Transverse colon (tissue), 4 donors: ENCODE data around the gene SORL1. TPM values are rescaled to one million over a fixed set of nuclear protein-coding genes. Genes with fewer than 3 reads are reported as not detected.

Experiments used
- DNase-seq: peaks from one replicate; pipeline ENCODE4 v3.0.0-alpha.2; 2019
- H3K27ac ChIP-seq, 4 donors: fragments of 200-600 bp; sonication (generic); 2 replicates each; pipeline ENCODE4 v1.5.1; 2016 to 2018; ENCODE audit warnings: inconsistent platforms in 4 of 4
- H3K27me3 ChIP-seq: fragments of 200-600 bp; sonication (generic); 2 replicates; pipeline ENCODE4 v1.5.1; 2017; ENCODE audit warnings: inconsistent platforms
- H3K36me3 ChIP-seq, 4 donors: fragments of 200-600 bp; sonication (generic); 2 replicates each; pipeline ENCODE4 v1.5.1; 2017 to 2019; ENCODE audit warnings: inconsistent platforms in 4 of 4
- H3K4me1 ChIP-seq, 4 donors: fragments of 200-600 bp; sonication (generic); 2 replicates each; pipeline ENCODE4 v1.5.1; 2017 to 2020; ENCODE audit warnings: inconsistent platforms in 4 of 4
- H3K4me3 ChIP-seq, 4 donors: fragments of 200-600 bp; sonication (generic); 1 replicate in 1 of 4; 2 replicates in 3 of 4; pipeline versions ENCODE4 v1.5.1 to v1.6.1; 2017 to 2019; ENCODE audit warnings: inconsistent platforms in 4 of 4
- H3K9me3 ChIP-seq, 2 donors: fragments of 200-600 bp; sonication (generic); 2 replicates each; pipeline ENCODE4 v1.5.1; 2017 to 2019; ENCODE audit warnings: inconsistent platforms in 2 of 2
- EP300 ChIP-seq: sonication (generic); formaldehyde crosslinking; IDR thresholded peaks from one replicate; pipeline ENCODE4 v1.6.1; 2017; ENCODE audit warnings: antibody characterized with exemption, low read depth
- POLR2A ChIP-seq: fragments of 450-650 bp; IDR thresholded peaks from one replicate; pipeline ENCODE4 v1.6.1; 2016; ENCODE audit warnings: antibody characterized with exemption, mild to moderate bottlenecking, moderate library complexity
- POLR2AphosphoS5 ChIP-seq, 3 donors: sonication (generic); formaldehyde crosslinking; IDR thresholded peaks; one replicate each; pipeline ENCODE4 v1.6.1; 2016; ENCODE audit warnings: antibody characterized with exemption in 3 of 3
- WGBS, 2 donors: methylation state at CpG; one replicate each; pipeline ENCODE4 v1.1.5; 2018; ENCODE audit warnings: low coverage in 1 of 2; 5-methylcytosine and 5-hydroxymethylcytosine counted together
- in situ Hi-C, 4 donors: fragments of 200-750 bp; cut with MboI; loops; one replicate each; pipeline versions ENCODE4 v1.15.0 to v1.15.1; 2017; ENCODE audit warnings: low sequenced_read_pairs in 3 of 4, low pct_ligation_motif_present in 1 of 4, low pct_unique_long_range_greater_than_20kb in 1 of 4
- intact Hi-C: fragments of 100-400 bp; cut with DNase I; formaldehyde crosslinking; loops from one replicate; pipeline ENCODE4 v1.15.1; 2023; ENCODE audit warnings: low total_unique reads
- total RNA-seq, 4 donors: library from RNA; depleted of rRNA; stranded (reverse); fragments of >200 nt; gene quantifications; one replicate each; pipeline ENCODE4 v1.1.0, GENCODE V29; 2016
- TF ChIP-seq, protein P1 (sequence below), 5 experiments: fragments of 200-600 bp in 3 of 5; fragments of 450-650 bp in 2 of 5; sonication (generic) in 3 of 5; IDR thresholded peaks; 1 replicate in 2 of 5; 2 replicates in 3 of 5; pipeline ENCODE4 v1.5.1; 2016 to 2017; ENCODE audit warnings: antibody characterized with exemption in 5 of 5, inconsistent platforms in 3 of 5, mild to moderate bottlenecking in 2 of 5, moderate library complexity in 1 of 5

Gene SORL1
- total RNA-seq, 4 donors from 2014 or later: 81.6 to 338 (median 129) TPM

- peaks cover 0 to 31% (median 1%) of the 10 kb centered on the region in 4 donors for H3K4me1 ChIP-seq
- in situ Hi-C loops: no loop called here
- no peak overlapping the region for H3K4me3 ChIP-seq
- H3K9me3 ChIP-seq: no peaks in the 10 kb centered on the region
- no peaks in the 10 kb centered on the region for H3K27me3 ChIP-seq
- no peaks in the 10 kb centered on the region for H3K36me3 ChIP-seq
- no peak overlapping the region for H3K27ac ChIP-seq
- WGBS, 2 donors: 94% methylated on average over 4 to 9 of the region's 9 CpGs
- TF ChIP-seq POLR2A: no peak
- TF ChIP-seq POLR2AphosphoS5 (IDR thresholded peaks at IDR 0.05): no peak
- TF ChIP-seq, protein P1, sequence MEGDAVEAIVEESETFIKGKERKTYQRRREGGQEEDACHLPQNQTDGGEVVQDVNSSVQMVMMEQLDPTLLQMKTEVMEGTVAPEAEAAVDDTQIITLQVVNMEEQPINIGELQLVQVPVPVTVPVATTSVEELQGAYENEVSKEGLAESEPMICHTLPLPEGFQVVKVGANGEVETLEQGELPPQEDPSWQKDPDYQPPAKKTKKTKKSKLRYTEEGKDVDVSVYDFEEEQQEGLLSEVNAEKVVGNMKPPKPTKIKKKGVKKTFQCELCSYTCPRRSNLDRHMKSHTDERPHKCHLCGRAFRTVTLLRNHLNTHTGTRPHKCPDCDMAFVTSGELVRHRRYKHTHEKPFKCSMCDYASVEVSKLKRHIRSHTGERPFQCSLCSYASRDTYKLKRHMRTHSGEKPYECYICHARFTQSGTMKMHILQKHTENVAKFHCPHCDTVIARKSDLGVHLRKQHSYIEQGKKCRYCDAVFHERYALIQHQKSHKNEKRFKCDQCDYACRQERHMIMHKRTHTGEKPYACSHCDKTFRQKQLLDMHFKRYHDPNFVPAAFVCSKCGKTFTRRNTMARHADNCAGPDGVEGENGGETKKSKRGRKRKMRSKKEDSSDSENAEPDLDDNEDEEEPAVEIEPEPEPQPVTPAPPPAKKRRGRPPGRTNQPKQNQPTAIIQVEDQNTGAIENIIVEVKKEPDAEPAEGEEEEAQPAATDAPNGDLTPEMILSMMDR (IDR thresholded peaks at IDR 0.05): no peak
- no peak for TF ChIP-seq EP300
- intact Hi-C loops: no loop called here
- DNase-seq: no peak
These were observed 6.4 kb downstream of the SORL1 start for GRCh38 chr11:121458551-121458950.

DNA sequence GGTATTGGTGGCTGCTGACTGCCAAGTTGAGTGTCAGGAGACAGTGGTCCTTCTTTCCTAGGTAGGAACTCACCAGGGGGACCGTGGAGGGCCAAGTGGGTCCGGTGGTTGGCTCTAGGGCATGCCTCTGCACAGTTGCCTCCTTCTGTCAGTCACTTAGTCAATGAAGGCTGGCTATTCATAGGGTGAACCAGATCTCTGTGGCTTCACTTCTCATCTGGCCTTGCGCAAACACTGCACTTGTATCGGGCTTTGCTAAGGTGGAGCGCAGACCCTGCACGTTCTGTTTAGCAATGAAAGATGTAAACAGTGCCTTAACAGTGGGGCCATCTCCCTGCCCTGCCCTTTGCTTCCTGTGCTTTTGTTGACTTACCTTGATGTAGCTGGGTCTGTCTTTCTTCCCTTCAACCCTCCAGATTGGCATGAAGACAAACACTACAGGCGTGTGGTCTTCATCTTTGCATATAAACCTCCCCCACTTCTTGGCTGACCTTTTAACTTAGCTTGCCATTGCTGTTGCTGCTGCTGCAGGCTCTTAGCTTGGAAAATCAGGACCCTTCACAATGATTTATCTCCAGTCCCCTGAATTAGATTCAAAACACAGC, 7.4 kb downstream of the SORL1 start:
- in situ Hi-C loops: no loop called here
- Histone ChIP-seq H3K27me3 (no peaks in the 10 kb centered on the region), H3K27ac (peak overlapping the region in 1 of 4 donors; percentile 4), H3K4me3 (no peak overlapping the region), H3K9me3 (no peaks in the 10 kb centered on the region), H3K4me1 (peaks cover 0 to 31% (median 6%) of the 10 kb centered on the region in 4 donors), H3K36me3 (no peaks in the 10 kb centered on the region)
- no peak for DNase-seq
- intact Hi-C loops: no loop called here
- 49 to 67% methylated on average over 3 to 7 of the region's 7 CpGs for whole genome bisulfite sequencing, 2 donors
- TF ChIP-seq, protein P1 (IDR thresholded peaks at IDR 0.05): no peak
- TF ChIP-seq EP300 (no peak), POLR2AphosphoS5 (IDR thresholded peaks at IDR 0.05) (no peak), POLR2A (no peak)

GRCh38 chr11:121460941-121461514, 8.9 kb downstream of the SORL1 start:
- intact Hi-C loops: no loop called here
- no peak for DNase-seq
- peak overlapping the region in 1 of 4 donors; percentile 7 for H3K27ac ChIP-seq

GRCh38 chr11:121461843-121462242, 9.7 kb downstream of the SORL1 start:
- no peak for TF ChIP-seq EP300
- TF ChIP-seq, protein P1 (IDR thresholded peaks at IDR 0.05): no peak
- no peak for TF ChIP-seq POLR2A
- no peak for TF ChIP-seq POLR2AphosphoS5 (IDR thresholded peaks at IDR 0.05)
- no peaks in the 10 kb centered on the region for H3K9me3 ChIP-seq
- no peaks in the 10 kb centered on the region for H3K27me3 ChIP-seq
- intact Hi-C loops (no loop called here), in situ Hi-C loops (no loop called here)
- H3K36me3 ChIP-seq: no peaks in the 10 kb centered on the region
- no peak overlapping the region for H3K27ac ChIP-seq
- 75 to 79% methylated on average over 7 of the region's 7 CpGs for WGBS, 2 donors
- peaks cover 9 to 47% (median 23%) of the 10 kb centered on the region in 4 donors for H3K4me1 ChIP-seq
- no peak overlapping the region for H3K4me3 ChIP-seq
- no peak for DNase-seq

More at GRCh38 chr11:121460941-121461514, 8.9 kb downstream of the SORL1 start:
- H3K4me1 ChIP-seq: peaks cover 5 to 39% (median 17%) of the 10 kb centered on the region in 4 donors
- H3K4me3 ChIP-seq: no peak overlapping the region
- no peak for TF ChIP-seq POLR2AphosphoS5 (IDR thresholded peaks at IDR 0.05)
- no peaks in the 10 kb centered on the region for H3K9me3 ChIP-seq
- in situ Hi-C loops: no loop called here
- 78 to 79% methylated on average over 1 to 4 of the region's 4 CpGs for WGBS, 2 donors
- H3K36me3 ChIP-seq: no peaks in the 10 kb centered on the region
- H3K27me3 ChIP-seq: no peaks in the 10 kb centered on the region
